Medulla oblongata (tissue), 1 donor: ENCODE measurements around the gene PTPN23.
"Not testable (repeated sequence)": the region's sequence is repeated elsewhere in the genome, so short reads cannot be mapped to it uniquely, and the experiment has no call there.

ENCODE experiments used
- DNase-seq: peaks from one replicate; pipeline ENCODE4 v3.0.0-alpha.2; 2015; ENCODE audit errors: extremely low spot score

Gene PTPN23

GRCh38 chr3:47444103-47444502, 63.3 kb downstream of the PTPN23 start:
- no peak for DNase-seq

- no peak for DNase-seq
Observed at GRCh38 chr3:47452453-47453215, 71.8 kb downstream of the PTPN23 start.

- DNase-seq, result no peak
Observed at GRCh38 chr3:47455806-47456452, 75.1 kb downstream of the PTPN23 start.

- no peak for DNase-seq
Observed at GRCh38 chr3:47456984-47457383, 76.2 kb downstream of the PTPN23 start.

- DNase-seq, result not testable (repeated sequence)
Observed at GRCh38 chr3:47459534-47460085, 78.8 kb downstream of the PTPN23 start.
